Measurements from ENCODE around the gene CCDC148. TPM values are rescaled to one million over a fixed set of nuclear protein-coding genes. Genes with fewer than 3 reads are reported as not detected.

Gene CCDC148
- polyA plus RNA-seq, 1 experiment = 0.22 TPM

GRCh38 chr2:158488442-158489216 is 32.1 kb upstream of the CCDC148 start:
- CTCF ChIA-PET = interaction anchor here (1.2 to 1.5 kb wide), 3 partner anchors 9 to 266 kb away, joined by 3 to 4 read pairs (median 4); no protein-coding TSS in a partner anchor
- H3K9me3 ChIP-seq (ENCODE audit: control insufficient read depth, insufficient read depth, low read length) = no peaks in the 10 kb centered on the region
- DNase-seq (ENCODE audit: low read depth, low spot score) = no peak
- no peak overlapping the region for H3K27ac ChIP-seq (ENCODE audit: low read depth, low read length)
- TF ChIP-seq CTCF (IDR thresholded peaks at IDR 0.05; ENCODE audit: low read depth, low read length) = no peak
- H3K4me3 ChIP-seq (ENCODE audit: low read depth, low read length) = no peak overlapping the region
- no peaks in the 10 kb centered on the region for H3K27me3 ChIP-seq (ENCODE audit: control insufficient read depth, insufficient read depth, low read length)
- POLR2A ChIA-PET = no interaction called here

GRCh38 chr2:158487419-158487818 is 30.9 kb upstream of the CCDC148 start:
- DNase-seq (ENCODE audit: low read depth, low spot score) = peak; percentile 52
- H3K4me3 ChIP-seq (ENCODE audit: low read depth, low read length) = no peak overlapping the region
- TF ChIP-seq CTCF (IDR thresholded peaks at IDR 0.05; ENCODE audit: low read depth, low read length) = no peak
- H3K27ac ChIP-seq (ENCODE audit: low read depth, low read length) = no peak overlapping the region
- no peaks in the 10 kb centered on the region for H3K27me3 ChIP-seq (ENCODE audit: control insufficient read depth, insufficient read depth, low read length)
- ChIA-PET CTCF (interaction anchor here (1.2 to 1.5 kb wide), 3 partner anchors 10 to 267 kb away, joined by 3 to 4 read pairs (median 4); no protein-coding TSS in a partner anchor), POLR2A (no interaction called here)
- H3K9me3 ChIP-seq (ENCODE audit: control insufficient read depth, insufficient read depth, low read length) = no peaks in the 10 kb centered on the region

GRCh38 chr2:158486970-158487325 is 30.4 kb upstream of the CCDC148 start:
- no peak for DNase-seq (ENCODE audit: low read depth, low spot score)
- CTCF ChIA-PET = interaction anchor here (0.7 kb wide), 1 partner anchor 267 kb away, joined by 3 read pairs; no protein-coding TSS in a partner anchor

GRCh38 chr2:158486150-158486969 is 29.8 kb upstream of the CCDC148 start:
- no peak for TF ChIP-seq CTCF (IDR thresholded peaks at IDR 0.05; ENCODE audit: low read depth, low read length)
- Histone ChIP-seq H3K9me3 (ENCODE audit: control insufficient read depth, insufficient read depth, low read length) (no peaks in the 10 kb centered on the region), H3K27me3 (ENCODE audit: control insufficient read depth, insufficient read depth, low read length) (no peaks in the 10 kb centered on the region), H3K4me3 (ENCODE audit: low read depth, low read length) (no peak overlapping the region), H3K27ac (ENCODE audit: low read depth, low read length) (no peak overlapping the region)
- POLR2A ChIA-PET = no interaction called here
- CTCF ChIA-PET = interaction anchor here (0.5 to 0.7 kb wide), 2 partner anchors 268 to 350 kb away, joined by 3 to 6 read pairs; no protein-coding TSS in a partner anchor
- DNase-seq (ENCODE audit: low read depth, low spot score) = no peak

More at GRCh38 chr2:158486970-158487325, 30.4 kb upstream of the CCDC148 start:
- no peaks in the 10 kb centered on the region for H3K9me3 ChIP-seq (ENCODE audit: control insufficient read depth, insufficient read depth, low read length)
- peak overlapping the region; percentile 3 for H3K27ac ChIP-seq (ENCODE audit: low read depth, low read length)
- no peak overlapping the region for H3K4me3 ChIP-seq (ENCODE audit: low read depth, low read length)
- POLR2A ChIA-PET = no interaction called here
- H3K27me3 ChIP-seq (ENCODE audit: control insufficient read depth, insufficient read depth, low read length) = no peaks in the 10 kb centered on the region
- no peak for TF ChIP-seq CTCF (IDR thresholded peaks at IDR 0.05; ENCODE audit: low read depth, low read length)
